Neutrophil (primary cell): ENCODE measurements around the gene PPIL6.
A peak's percentile ranks its signal among the peaks of the same experiment; 100 is the strongest.

Source experiments
- H3K27ac ChIP-seq: fragments of 200-600 bp; sonication (generic); 2 replicates; pipeline ENCODE4 v1.5.1; 2016; ENCODE audit warnings: mild to moderate bottlenecking, moderate library complexity
- H3K27me3 ChIP-seq: fragments of 200-600 bp; sonication (generic); 2 replicates; pipeline ENCODE4 v1.6.0; 2016; ENCODE audit warnings: mild to moderate bottlenecking
- H3K36me3 ChIP-seq: fragments of 200-600 bp; sonication (generic); 2 replicates; pipeline ENCODE4 v1.5.1; 2017
- H3K4me1 ChIP-seq, 2 experiments: fragments of 200-600 bp in 1 of 2; sonication (generic) in 1 of 2; 1 replicate in 1 of 2; 2 replicates in 1 of 2; pipeline versions ENCODE4 v1.5.1 to v1.6.1; 2013 to 2016; ENCODE audit warnings: low read depth in 1 of 2, low read length in 1 of 2, mild to moderate bottlenecking in 1 of 2, moderate library complexity in 1 of 2; ENCODE audit not compliant: control insufficient read depth in 1 of 2, insufficient read depth in 1 of 2
- H3K4me3 ChIP-seq, 2 experiments: fragments of 200-600 bp in 1 of 2; sonication (generic) in 1 of 2; 1 replicate in 1 of 2; 2 replicates in 1 of 2; pipeline ENCODE4 v1.5.1; 2013 to 2016; ENCODE audit warnings: low read depth in 1 of 2, low read length in 1 of 2, mild to moderate bottlenecking in 1 of 2, moderate library complexity in 1 of 2
- H3K9me3 ChIP-seq: fragments of 200-600 bp; sonication (generic); 2 replicates; pipeline ENCODE4 v1.5.1; 2016
- TF ChIP-seq, protein P1 (sequence below): fragments of 200-600 bp; sonication (generic); IDR thresholded peaks from 2 replicates; pipeline ENCODE4 v1.5.1; 2016; ENCODE audit warnings: antibody characterized with exemption

The PPIL6 gene

DNA sequence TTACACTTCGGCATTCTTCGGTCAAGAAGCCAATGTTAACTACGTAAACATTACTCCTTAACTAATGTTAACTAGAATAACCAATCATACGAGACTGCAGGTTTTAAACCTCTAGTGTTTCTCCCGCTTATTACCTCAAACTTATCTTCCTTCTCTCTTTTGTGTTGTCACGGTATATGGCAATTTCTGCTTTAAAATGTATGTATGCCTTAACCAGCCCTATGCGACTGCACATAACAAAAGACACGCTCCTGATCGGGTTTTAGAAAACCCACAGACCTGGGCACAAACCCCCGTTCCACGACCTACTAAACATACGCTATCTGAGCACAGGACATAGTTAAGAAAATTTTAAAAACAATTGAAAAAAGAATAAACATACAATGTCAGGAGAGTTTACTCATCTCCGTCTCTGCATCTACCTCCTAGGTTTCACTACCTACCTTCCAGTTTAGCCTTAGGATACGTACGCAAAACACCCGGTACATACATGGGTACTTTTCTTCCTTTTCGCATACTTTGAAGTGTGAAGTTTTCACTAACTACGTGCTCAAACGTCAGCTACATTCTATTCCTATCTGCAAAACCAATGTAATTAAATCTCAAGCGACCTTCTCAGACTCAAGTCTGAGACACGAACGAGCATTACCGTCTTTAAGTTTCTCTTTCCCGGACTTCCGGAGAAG is 59.2 kb downstream of the PPIL6 start:
- Histone ChIP-seq H3K27me3 (no peaks in the 10 kb centered on the region), H3K9me3 (no peaks in the 10 kb centered on the region)
- TF ChIP-seq, protein P1, sequence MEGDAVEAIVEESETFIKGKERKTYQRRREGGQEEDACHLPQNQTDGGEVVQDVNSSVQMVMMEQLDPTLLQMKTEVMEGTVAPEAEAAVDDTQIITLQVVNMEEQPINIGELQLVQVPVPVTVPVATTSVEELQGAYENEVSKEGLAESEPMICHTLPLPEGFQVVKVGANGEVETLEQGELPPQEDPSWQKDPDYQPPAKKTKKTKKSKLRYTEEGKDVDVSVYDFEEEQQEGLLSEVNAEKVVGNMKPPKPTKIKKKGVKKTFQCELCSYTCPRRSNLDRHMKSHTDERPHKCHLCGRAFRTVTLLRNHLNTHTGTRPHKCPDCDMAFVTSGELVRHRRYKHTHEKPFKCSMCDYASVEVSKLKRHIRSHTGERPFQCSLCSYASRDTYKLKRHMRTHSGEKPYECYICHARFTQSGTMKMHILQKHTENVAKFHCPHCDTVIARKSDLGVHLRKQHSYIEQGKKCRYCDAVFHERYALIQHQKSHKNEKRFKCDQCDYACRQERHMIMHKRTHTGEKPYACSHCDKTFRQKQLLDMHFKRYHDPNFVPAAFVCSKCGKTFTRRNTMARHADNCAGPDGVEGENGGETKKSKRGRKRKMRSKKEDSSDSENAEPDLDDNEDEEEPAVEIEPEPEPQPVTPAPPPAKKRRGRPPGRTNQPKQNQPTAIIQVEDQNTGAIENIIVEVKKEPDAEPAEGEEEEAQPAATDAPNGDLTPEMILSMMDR: no peak

DNA sequence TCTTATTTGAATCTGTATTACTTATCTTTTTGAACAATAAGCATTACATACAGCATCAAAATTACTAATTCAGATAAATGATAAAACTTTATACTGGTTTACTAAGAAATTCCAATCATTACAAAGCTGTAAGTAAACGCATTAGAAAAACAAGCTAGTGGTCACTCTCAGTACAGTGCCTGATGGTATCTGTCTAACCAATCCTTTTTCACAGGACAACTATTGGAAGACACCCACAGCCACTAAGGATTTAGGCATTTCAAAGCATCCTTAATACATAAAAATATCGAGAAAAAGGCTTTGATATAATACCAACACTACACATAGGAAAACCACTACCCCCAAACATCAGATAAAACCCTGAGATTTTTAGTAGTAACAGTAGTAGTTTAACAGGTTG is 60.7 kb downstream of the PPIL6 start:
- peaks cover 28% of the 10 kb centered on the region for H3K36me3 ChIP-seq
- no peaks in the 10 kb centered on the region for H3K9me3 ChIP-seq
- H3K27me3 ChIP-seq: no peaks in the 10 kb centered on the region
- peak overlapping the region; percentile 95 for H3K27ac ChIP-seq
- TF ChIP-seq, protein P1: no peak
- H3K4me1 ChIP-seq: peaks cover 62 to 65% of the 10 kb centered on the region in 2 experiments
- peak overlapping the region; percentile 91 to 92 for H3K4me3 ChIP-seq

More for the DNA sequence above, 59.2 kb downstream of the PPIL6 start:
- Histone ChIP-seq H3K4me1 (peaks cover 73% of the 10 kb centered on the region in 2 experiments), H3K4me3 (peak overlapping the region; percentile 91 to 92), H3K36me3 (peaks cover 20% of the 10 kb centered on the region), H3K27ac (peak overlapping the region; percentile 95)

DNA sequence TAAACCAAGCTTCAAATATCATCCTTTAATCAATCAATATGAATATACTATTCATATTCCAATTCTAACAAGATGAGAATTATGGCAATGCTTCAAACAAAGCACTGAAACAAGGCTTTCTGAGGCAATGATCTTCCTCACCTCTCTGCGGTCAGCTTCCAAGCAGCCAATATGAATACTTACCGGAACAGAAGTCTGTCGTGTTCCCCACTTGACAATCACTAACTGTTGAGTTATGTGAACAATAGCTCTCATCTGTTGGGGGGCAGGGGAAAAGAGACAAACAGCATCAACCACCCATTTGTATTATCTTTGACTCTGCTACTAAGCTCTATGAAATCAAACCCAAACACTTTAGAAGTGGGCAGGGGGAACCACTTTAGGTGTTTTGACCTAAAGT is 62.7 kb downstream of the PPIL6 start:
- TF ChIP-seq, protein P1: no peak
- no peaks in the 10 kb centered on the region for H3K27me3 ChIP-seq
- peaks cover 43% of the 10 kb centered on the region for H3K36me3 ChIP-seq
- H3K9me3 ChIP-seq: no peaks in the 10 kb centered on the region
- H3K4me1 ChIP-seq: peaks cover 64 to 70% of the 10 kb centered on the region in 2 experiments
- peak overlapping the region in 1 of 2 experiments; percentile 22 for H3K4me3 ChIP-seq
- peak overlapping the region; percentile 95 for H3K27ac ChIP-seq

DNA sequence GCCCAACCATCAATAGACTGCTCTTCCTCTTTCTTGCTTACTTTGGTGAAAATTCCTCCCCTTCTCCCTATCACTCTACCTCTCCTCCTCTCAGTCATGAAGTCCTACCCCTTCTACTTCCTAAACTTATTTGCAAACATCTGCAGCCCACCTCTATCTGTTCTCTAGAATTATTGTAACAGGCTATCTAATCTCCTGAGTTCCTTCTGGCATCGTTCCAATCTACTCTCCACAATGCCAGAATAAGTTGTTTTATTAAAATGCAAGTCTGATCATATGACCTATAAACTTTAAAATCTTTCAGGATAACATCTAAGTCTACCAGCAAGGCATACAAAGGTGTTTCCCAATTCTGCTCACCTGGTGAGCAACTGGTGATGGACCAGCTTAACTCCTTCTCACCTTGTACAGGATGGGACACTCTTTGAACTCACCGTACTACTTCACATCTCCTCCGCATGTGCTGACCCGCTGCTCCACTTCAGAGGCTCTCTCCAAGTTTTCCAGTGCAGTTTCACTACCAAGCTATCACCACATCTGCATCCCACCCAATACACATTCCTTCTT is 66.0 kb downstream of the PPIL6 start:
- H3K36me3 ChIP-seq: peaks cover 66% of the 10 kb centered on the region
- no peaks in the 10 kb centered on the region for H3K9me3 ChIP-seq
- H3K27ac ChIP-seq: peak overlapping the region; percentile 78
- no peak overlapping the region for H3K4me3 ChIP-seq
- TF ChIP-seq, protein P1: no peak
- H3K27me3 ChIP-seq: no peaks in the 10 kb centered on the region
- peaks cover 64 to 69% of the 10 kb centered on the region in 2 experiments for H3K4me1 ChIP-seq

DNA sequence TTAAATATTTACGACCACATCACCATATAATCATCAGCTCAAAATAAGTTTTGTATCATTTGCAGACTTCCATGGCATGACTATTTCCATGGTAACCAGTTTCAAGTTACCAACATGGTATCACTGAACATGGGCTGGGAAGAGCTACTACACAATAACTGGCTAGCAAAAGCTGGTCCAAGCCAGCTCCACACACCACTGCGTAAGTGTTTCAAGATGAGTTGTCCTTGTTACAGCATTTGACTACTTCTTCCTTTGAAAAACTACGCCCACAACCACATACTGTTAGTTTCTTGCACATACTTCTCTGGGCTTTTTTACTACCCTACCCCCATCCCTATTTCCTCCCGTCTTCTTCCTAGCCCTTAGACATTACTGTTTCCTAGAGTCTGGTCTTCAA is 66.7 kb downstream of the PPIL6 start:
- TF ChIP-seq, protein P1: no peak
- peaks cover 57 to 62% of the 10 kb centered on the region in 2 experiments for H3K4me1 ChIP-seq
- peak overlapping the region in 1 of 2 experiments; percentile 1 for H3K4me3 ChIP-seq

More for the DNA sequence above, 66.7 kb downstream of the PPIL6 start:
- H3K36me3 ChIP-seq: peaks cover 71% of the 10 kb centered on the region
- H3K27ac ChIP-seq: peak overlapping the region; percentile 78
- H3K9me3 ChIP-seq: no peaks in the 10 kb centered on the region
- H3K27me3 ChIP-seq: no peaks in the 10 kb centered on the region
